ENCODE data around the gene ZNF630.

GRCh38 chrX:48035891-48036290 lies 35.5 kb downstream of the ZNF630 start:
- TF ChIP-seq CTCF (IDR thresholded peaks at IDR 0.05) (no peak), POLR2A (IDR thresholded peaks at IDR 0.05) (no peak), EP300 (IDR thresholded peaks at IDR 0.05) (no peak)
